IPS DF 19.7 (cell line): ENCODE results near the gene CARD6.
"Not testable (repeated sequence)": the region's sequence is repeated elsewhere in the genome, so short reads cannot be mapped to it uniquely, and the experiment has no call there.

Experiments
- DNase-seq: peaks from one replicate; pipeline ENCODE4 v3.0.0-alpha.2; 2013; ENCODE audit warnings: low read depth, low spot score

CARD6 gene

GRCh38 chr5:40841068-40841805 is at the start of gene CARD6:
CARD6 (plus strand) TSS chr5:40841367; CDS start chr5:40841383, 16 bp downstream.
- DNase-seq: no peak

GRCh38 chr5:40791715-40792139 is 49.4 kb upstream of the CARD6 start:
- DNase-seq: no peak

- DNase-seq: not testable (repeated sequence)
Measured at GRCh38 chr5:40792691-40793090, 48.5 kb upstream of the CARD6 start.

GRCh38 chr5:40794340-40794739 is 46.8 kb upstream of the CARD6 start:
- DNase-seq: not testable (repeated sequence)

- not testable (repeated sequence) for DNase-seq
Measured at GRCh38 chr5:40794877-40795276, 46.3 kb upstream of the CARD6 start.

- DNase-seq: no peak
Measured at GRCh38 chr5:40796487-40796889, 44.7 kb upstream of the CARD6 start.

GRCh38 chr5:40797273-40798011 is 43.7 kb upstream of the CARD6 start:
- peak; percentile 42 for DNase-seq

- peak; percentile 47 for DNase-seq
Measured at GRCh38 chr5:40798012-40798800, 43.0 kb upstream of the CARD6 start, which contains the start of gene PRKAA1. PRKAA1 (minus strand) TSS chr5:40798374; CDS start chr5:40798189, 185 bp downstream.

- DNase-seq: no peak
Measured at GRCh38 chr5:40798801-40799210, 42.4 kb upstream of the CARD6 start.

GRCh38 chr5:40799258-40799657 is 41.9 kb upstream of the CARD6 start:
- no peak for DNase-seq

GRCh38 chr5:40801771-40802562 is 39.2 kb upstream of the CARD6 start:
- DNase-seq: no peak

- DNase-seq: no peak
Measured at GRCh38 chr5:40812125-40812524, 29.0 kb upstream of the CARD6 start.

- no peak for DNase-seq
Measured at GRCh38 chr5:40813698-40814281, 27.4 kb upstream of the CARD6 start.

GRCh38 chr5:40823459-40823858 is 17.7 kb upstream of the CARD6 start:
- DNase-seq: no peak

- DNase-seq: not testable (repeated sequence)
Measured at GRCh38 chr5:40825461-40826043, 15.6 kb upstream of the CARD6 start.

GRCh38 chr5:40826489-40827187 is 14.5 kb upstream of the CARD6 start:
- no peak for DNase-seq

GRCh38 chr5:40827188-40827977 is 13.8 kb upstream of the CARD6 start:
- DNase-seq: no peak

- DNase-seq: no peak
Measured at GRCh38 chr5:40828021-40828631, 13.0 kb upstream of the CARD6 start.
